Nephron progenitor cell (in vitro differentiated cells): Measurements from ENCODE around the gene ARSB.

ENCODE experiments used
- DNase-seq: peaks from one replicate; pipeline ENCODE4 v3.0.0; 2021
- H3K27ac Mint-ChIP-seq: 2 replicates; pipeline ENCODE4 v1.8.0; 2021; ENCODE audit warnings: mild to moderate bottlenecking, moderate library complexity, mixed read lengths
- H3K27me3 Mint-ChIP-seq: 2 replicates; pipeline ENCODE4 v1.8.0; 2021; ENCODE audit warnings: mild to moderate bottlenecking, low read depth, mixed read lengths; ENCODE audit not compliant: poor library complexity
- H3K36me3 Mint-ChIP-seq: 2 replicates; pipeline ENCODE4 v1.8.0; 2021; ENCODE audit warnings: low read depth, mixed read lengths
- H3K4me1 Mint-ChIP-seq: 2 replicates; pipeline ENCODE4 v1.8.0; 2021; ENCODE audit warnings: mixed read lengths
- H3K4me3 Mint-ChIP-seq: 2 replicates; pipeline ENCODE4 v1.8.0; 2021; ENCODE audit warnings: mild to moderate bottlenecking, moderate library complexity, mixed read lengths
- H3K9me3 Mint-ChIP-seq: 2 replicates; pipeline ENCODE4 v1.8.0; 2021; ENCODE audit warnings: mild to moderate bottlenecking, moderate library complexity, mixed read lengths
- CTCF ChIP-seq: fragments of 200-600 bp; sonication (generic); IDR thresholded peaks from 2 replicates; pipeline ENCODE4 v1.5.0; 2021; ENCODE audit warnings: antibody characterized with exemption

The ARSB gene

GRCh38 chr5:78793907-78794662, 191.0 kb downstream of the ARSB start:
- no peak for TF ChIP-seq CTCF
- peaks cover 26% of the 10 kb centered on the region for H3K4me1 Mint-ChIP-seq
- H3K27me3 Mint-ChIP-seq: peaks cover 3% of the 10 kb centered on the region
- H3K27ac Mint-ChIP-seq: peak overlapping the region; percentile 97
- peaks cover 6% of the 10 kb centered on the region for H3K36me3 Mint-ChIP-seq
- DNase-seq: no peak
- no peaks in the 10 kb centered on the region for H3K9me3 Mint-ChIP-seq
- no peak overlapping the region for H3K4me3 Mint-ChIP-seq

- no peak for DNase-seq
- TF ChIP-seq CTCF: no peak
- no peak overlapping the region for H3K27ac Mint-ChIP-seq
These were observed 192.6 kb downstream of the ARSB start for GRCh38 chr5:78792345-78793055.

GRCh38 chr5:78791501-78792100, 193.5 kb downstream of the ARSB start:
- TF ChIP-seq CTCF: no peak
- Mint-ChIP-seq H3K27me3 (no peaks in the 10 kb centered on the region), H3K4me3 (no peak overlapping the region), H3K4me1 (peaks cover 32% of the 10 kb centered on the region), H3K9me3 (no peaks in the 10 kb centered on the region), H3K36me3 (no peaks in the 10 kb centered on the region), H3K27ac (no peak overlapping the region)
- no peak for DNase-seq

More at GRCh38 chr5:78792345-78793055, 192.6 kb downstream of the ARSB start:
- Mint-ChIP-seq H3K4me3 (no peak overlapping the region), H3K36me3 (peaks cover 6% of the 10 kb centered on the region), H3K4me1 (peaks cover 32% of the 10 kb centered on the region), H3K9me3 (no peaks in the 10 kb centered on the region), H3K27me3 (no peaks in the 10 kb centered on the region)

GRCh38 chr5:78787783-78788182, 197.3 kb downstream of the ARSB start:
- H3K4me3 Mint-ChIP-seq: no peak overlapping the region
- no peaks in the 10 kb centered on the region for H3K9me3 Mint-ChIP-seq
- H3K4me1 Mint-ChIP-seq: peaks cover 6% of the 10 kb centered on the region
- TF ChIP-seq CTCF: no peak
- peaks cover 5% of the 10 kb centered on the region for H3K36me3 Mint-ChIP-seq
- H3K27me3 Mint-ChIP-seq: no peaks in the 10 kb centered on the region
- DNase-seq: no peak
- no peak overlapping the region for H3K27ac Mint-ChIP-seq

- Mint-ChIP-seq H3K4me1 (peaks cover 19% of the 10 kb centered on the region), H3K4me3 (no peak overlapping the region), H3K27ac (no peak overlapping the region), H3K9me3 (no peaks in the 10 kb centered on the region), H3K27me3 (no peaks in the 10 kb centered on the region), H3K36me3 (peaks cover 11% of the 10 kb centered on the region)
- TF ChIP-seq CTCF: no peak
- no peak for DNase-seq
These were observed 199.7 kb downstream of the ARSB start for GRCh38 chr5:78785454-78785853.
